ENCODE measurements around the gene LACRT. TPM values are rescaled to one million over a fixed set of nuclear protein-coding genes. Genes with fewer than 3 reads are reported as not detected.
A peak's percentile ranks its signal among the peaks of the same experiment; 100 is the strongest.

The LACRT gene
- total RNA-seq, 1 experiment from 2014 or later, result not detected

DNA sequence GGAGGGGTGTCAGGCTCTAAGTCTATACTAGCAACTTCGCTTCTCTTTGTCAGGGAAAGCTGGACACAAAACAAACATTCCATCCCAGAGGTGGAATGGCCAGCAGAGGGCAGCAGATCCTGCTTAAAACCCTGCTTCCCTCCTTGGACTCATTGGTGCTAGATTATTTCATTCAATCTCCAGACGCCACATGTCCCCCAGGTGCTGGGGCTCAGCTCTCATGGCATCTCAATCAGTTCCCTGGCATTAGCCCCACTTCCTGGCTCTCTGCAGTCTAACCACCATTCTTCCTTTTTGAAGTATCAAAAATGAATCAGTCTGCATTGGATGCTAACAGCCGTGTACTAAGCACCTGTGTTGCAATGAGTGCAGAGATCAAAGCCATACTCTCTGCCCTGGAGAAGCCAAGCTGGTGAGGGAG is 38.2 kb downstream of the LACRT start:
- Mint-ChIP-seq H3K4me1 (ENCODE audit: low read depth, unreplicated experiment) (no peaks in the 10 kb centered on the region), H3K27ac (ENCODE audit: unreplicated experiment) (no peak overlapping the region), H3K36me3 (ENCODE audit: insufficient read depth, unreplicated experiment) (no peaks in the 10 kb centered on the region), H3K9me3 (ENCODE audit: unreplicated experiment) (no peaks in the 10 kb centered on the region), H3K4me3 (ENCODE audit: unreplicated experiment) (no peak overlapping the region), H3K27me3 (ENCODE audit: insufficient read depth, unreplicated experiment) (peaks cover 34% of the 10 kb centered on the region)
- no peaks in the 10 kb centered on the region; the same call in 1 of the 2 replicates for H3K27me3 ChIP-seq (replicated peaks; ENCODE audit: control insufficient read depth, insufficient read depth, low read length)
- ChIA-PET CTCF (interaction anchor here (0.7 to 1.9 kb wide), 5 partner anchors 10 to 69 kb away, joined by 3 to 8 read pairs (median 4); no protein-coding TSS in a partner anchor), POLR2A (no interaction called here)
- TF ChIP-seq, protein P1, sequence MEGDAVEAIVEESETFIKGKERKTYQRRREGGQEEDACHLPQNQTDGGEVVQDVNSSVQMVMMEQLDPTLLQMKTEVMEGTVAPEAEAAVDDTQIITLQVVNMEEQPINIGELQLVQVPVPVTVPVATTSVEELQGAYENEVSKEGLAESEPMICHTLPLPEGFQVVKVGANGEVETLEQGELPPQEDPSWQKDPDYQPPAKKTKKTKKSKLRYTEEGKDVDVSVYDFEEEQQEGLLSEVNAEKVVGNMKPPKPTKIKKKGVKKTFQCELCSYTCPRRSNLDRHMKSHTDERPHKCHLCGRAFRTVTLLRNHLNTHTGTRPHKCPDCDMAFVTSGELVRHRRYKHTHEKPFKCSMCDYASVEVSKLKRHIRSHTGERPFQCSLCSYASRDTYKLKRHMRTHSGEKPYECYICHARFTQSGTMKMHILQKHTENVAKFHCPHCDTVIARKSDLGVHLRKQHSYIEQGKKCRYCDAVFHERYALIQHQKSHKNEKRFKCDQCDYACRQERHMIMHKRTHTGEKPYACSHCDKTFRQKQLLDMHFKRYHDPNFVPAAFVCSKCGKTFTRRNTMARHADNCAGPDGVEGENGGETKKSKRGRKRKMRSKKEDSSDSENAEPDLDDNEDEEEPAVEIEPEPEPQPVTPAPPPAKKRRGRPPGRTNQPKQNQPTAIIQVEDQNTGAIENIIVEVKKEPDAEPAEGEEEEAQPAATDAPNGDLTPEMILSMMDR (IDR thresholded peaks at IDR 0.05; ENCODE audit: insufficient read depth in 1 of 2, low read depth in 1 of 2, low read length in 1 of 2, severe bottlenecking in 1 of 2, unreplicated experiment in 1 of 2), result peak; percentile 74 to 83
- BruUV-seq (replicated peaks), result no TSS peak
- H3K4me1 ChIP-seq, result no peaks in the 10 kb centered on the region
- intact Hi-C loops (cut with micrococcal nuclease; ENCODE audit: unreplicated experiment), result loop anchor here (2.0 kb wide), 1 partner anchor 18 kb away; no protein-coding TSS in a partner anchor
- no peak overlapping the region for H3K4me3 ChIP-seq (ENCODE audit: low read depth, low read length)
- H3K36me3 ChIP-seq (ENCODE audit: control insufficient read depth, insufficient read depth, low read length), result no peaks in the 10 kb centered on the region
- no peaks in the 10 kb centered on the region for H3K9me3 ChIP-seq
- DNase-seq, result peak; percentile 59 to 73

GRCh38 chr12:54595471-54595870 is 39.2 kb downstream of the LACRT start:
- no peaks in the 10 kb centered on the region for H3K4me1 Mint-ChIP-seq (ENCODE audit: low read depth, unreplicated experiment)
- no peak for DNase-seq
- H3K9me3 ChIP-seq, result no peaks in the 10 kb centered on the region
- no peaks in the 10 kb centered on the region; the same call in 1 of the 2 replicates for H3K27me3 ChIP-seq (replicated peaks; ENCODE audit: control insufficient read depth, insufficient read depth, low read length)
- no peaks in the 10 kb centered on the region for H3K36me3 ChIP-seq (ENCODE audit: control insufficient read depth, insufficient read depth, low read length)
- H3K9me3 Mint-ChIP-seq (ENCODE audit: unreplicated experiment), result no peaks in the 10 kb centered on the region
- no peaks in the 10 kb centered on the region for H3K36me3 Mint-ChIP-seq (ENCODE audit: insufficient read depth, unreplicated experiment)
- no TSS peak for BruUV-seq (replicated peaks)
- ChIA-PET CTCF (interaction anchor here (1.4 to 1.6 kb wide), 2 partner anchors 63 to 68 kb away, joined by 4 to 5 read pairs; no protein-coding TSS in a partner anchor), POLR2A (no interaction called here)
- no peak overlapping the region for H3K4me3 Mint-ChIP-seq (ENCODE audit: unreplicated experiment)
- TF ChIP-seq, protein P1 (IDR thresholded peaks at IDR 0.05; ENCODE audit: insufficient read depth in 1 of 2, low read depth in 1 of 2, low read length in 1 of 2, severe bottlenecking in 1 of 2, unreplicated experiment in 1 of 2), result no peak
- no peak overlapping the region for H3K27ac Mint-ChIP-seq (ENCODE audit: unreplicated experiment)
- no peak overlapping the region for H3K4me3 ChIP-seq (ENCODE audit: low read depth, low read length)
- intact Hi-C loops (cut with micrococcal nuclease; ENCODE audit: unreplicated experiment), result no loop called here
- H3K4me1 ChIP-seq, result no peaks in the 10 kb centered on the region
- peaks cover 35% of the 10 kb centered on the region for H3K27me3 Mint-ChIP-seq (ENCODE audit: insufficient read depth, unreplicated experiment)

- H3K9me3 Mint-ChIP-seq (ENCODE audit: unreplicated experiment), result no peaks in the 10 kb centered on the region
- no peak overlapping the region for H3K27ac Mint-ChIP-seq (ENCODE audit: unreplicated experiment)
- CTCF ChIA-PET, result interaction anchor here (0.7 kb wide), 1 partner anchor 300 kb away, joined by 10 read pairs; no protein-coding TSS in a partner anchor
- Histone ChIP-seq H3K27me3 (replicated peaks; ENCODE audit: control insufficient read depth, insufficient read depth, low read length) (no peaks in the 10 kb centered on the region), H3K9me3 (no peaks in the 10 kb centered on the region), H3K4me3 (ENCODE audit: low read depth, low read length) (no peak overlapping the region), H3K36me3 (ENCODE audit: control insufficient read depth, insufficient read depth, low read length) (no peaks in the 10 kb centered on the region), H3K4me1 (no peaks in the 10 kb centered on the region)
- H3K4me3 Mint-ChIP-seq (ENCODE audit: unreplicated experiment), result no peak overlapping the region
- H3K4me1 Mint-ChIP-seq (ENCODE audit: low read depth, unreplicated experiment), result peaks cover 8% of the 10 kb centered on the region
- intact Hi-C loops (cut with micrococcal nuclease; ENCODE audit: unreplicated experiment), result no loop called here
- POLR2A ChIA-PET, result no interaction called here
- peaks cover 37% of the 10 kb centered on the region for H3K27me3 Mint-ChIP-seq (ENCODE audit: insufficient read depth, unreplicated experiment)
- no peaks in the 10 kb centered on the region for H3K36me3 Mint-ChIP-seq (ENCODE audit: insufficient read depth, unreplicated experiment)
- TF ChIP-seq, protein P1 (IDR thresholded peaks at IDR 0.05; ENCODE audit: insufficient read depth in 1 of 2, low read depth in 1 of 2, low read length in 1 of 2, severe bottlenecking in 1 of 2, unreplicated experiment in 1 of 2), result no peak
- BruUV-seq (replicated peaks), result no TSS peak
- DNase-seq, result no peak
Observed at GRCh38 chr12:54593725-54594124, 41.0 kb downstream of the LACRT start.
